Neural progenitor cell (in vitro differentiated cells): Measurements from ENCODE around the gene ARRDC4. TPM values are rescaled to one million over a fixed set of nuclear protein-coding genes. Genes with fewer than 3 reads are reported as not detected.
"Not testable (repeated sequence)": the region's sequence is repeated elsewhere in the genome, so short reads cannot be mapped to it uniquely, and the experiment has no call there.

ENCODE experiments used
- DNase-seq: peaks from one replicate; pipeline ENCODE4 v3.0.0-alpha.2; 2016; ENCODE audit warnings: low spot score
- H2AFZ ChIP-seq: fragments of 200-600 bp; sonication (generic); replicated peaks from 2 replicates; pipeline ENCODE4 v1.6.1; 2016; ENCODE audit warnings: antibody characterized with exemption
- H3F3A ChIP-seq: fragments of 200-600 bp; sonication (generic); 2 replicates; pipeline ENCODE4 v1.6.1; 2016; ENCODE audit warnings: antibody characterized with exemption, low read depth
- H3K27ac ChIP-seq: fragments of 200-600 bp; sonication (generic); 2 replicates; pipeline ENCODE4 v1.5.1; 2016; ENCODE audit warnings: mild to moderate bottlenecking
- H3K27me3 ChIP-seq: fragments of 200-600 bp; sonication (generic); 2 replicates; pipeline ENCODE4 v1.6.1; 2016; ENCODE audit warnings: mild to moderate bottlenecking, moderate library complexity
- H3K36me3 ChIP-seq: fragments of 200-600 bp; sonication (generic); 2 replicates; pipeline ENCODE4 v1.5.1; 2016
- H3K4me1 ChIP-seq: fragments of 200-600 bp; sonication (generic); 2 replicates; pipeline ENCODE4 v1.6.1; 2016; ENCODE audit warnings: mixed run types
- H3K4me2 ChIP-seq: fragments of 200-600 bp; sonication (generic); 2 replicates; pipeline ENCODE4 v1.6.1; 2016
- H3K4me3 ChIP-seq: fragments of 200-600 bp; sonication (generic); 2 replicates; pipeline ENCODE4 v1.5.1; 2016
- H3K79me2 ChIP-seq: fragments of 200-600 bp; sonication (generic); 2 replicates; pipeline ENCODE4 v1.6.1; 2016; ENCODE audit warnings: low read depth
- H3K9ac ChIP-seq: fragments of 200-600 bp; sonication (generic); 2 replicates; pipeline ENCODE4 v1.6.1; 2016
- H3K9me3 ChIP-seq: fragments of 200-600 bp; sonication (generic); 2 replicates; pipeline ENCODE4 v1.5.1; 2016; ENCODE audit warnings: low read depth
- H4K20me1 ChIP-seq: fragments of 200-600 bp; sonication (generic); 2 replicates; pipeline ENCODE4 v1.6.1; 2016; ENCODE audit warnings: low read depth
- H3K27ac Mint-ChIP-seq: 3 replicates; pipeline ENCODE4 v1.8.0; 2021; ENCODE audit warnings: mixed read lengths
- H3K27me3 Mint-ChIP-seq: 2 replicates; pipeline ENCODE4 v1.8.0; 2022; ENCODE audit warnings: low read depth, mild to moderate bottlenecking, inconsistent platforms, moderate library complexity, mixed read lengths; ENCODE audit not compliant: insufficient read depth
- H3K36me3 Mint-ChIP-seq: 3 replicates; pipeline ENCODE4 v1.8.0; 2021; ENCODE audit warnings: mixed read lengths
- H3K4me1 Mint-ChIP-seq: 3 replicates; pipeline ENCODE4 v1.8.0; 2021; ENCODE audit warnings: mixed read lengths
- H3K4me3 Mint-ChIP-seq: 3 replicates; pipeline ENCODE4 v1.8.0; 2021; ENCODE audit warnings: mild to moderate bottlenecking, moderate library complexity, mixed read lengths
- H3K9me3 Mint-ChIP-seq: 3 replicates; pipeline ENCODE4 v1.8.0; 2020; ENCODE audit warnings: mixed read lengths
- EZH2 ChIP-seq: fragments of 200-600 bp; sonication (generic); IDR thresholded peaks from 2 replicates; pipeline ENCODE4 v1.6.1; 2017; ENCODE audit warnings: antibody characterized with exemption, mild to moderate bottlenecking, moderate library complexity
- EZH2phosphoT487 ChIP-seq: fragments of 200-600 bp; sonication (generic); IDR thresholded peaks from 2 replicates; pipeline ENCODE4 v1.6.1; 2017; ENCODE audit warnings: antibody characterized with exemption
- total RNA-seq: library from RNA; depleted of rRNA; stranded (reverse); fragments of >200 nt; gene quantifications from 2 replicates; pipeline ENCODE4 v1.2.3, GENCODE V29; 2015; ENCODE audit warnings: low replicate concordance
- TF ChIP-seq, protein P1 (sequence below): fragments of 200-600 bp; sonication (generic); IDR thresholded peaks from 2 replicates; pipeline ENCODE4 v1.5.1; 2017; ENCODE audit warnings: antibody characterized with exemption, mild to moderate bottlenecking

Gene ARRDC4
- total RNA-seq, 1 donor from 2014 or later = 28.2 TPM

GRCh38 chr15:97981758-97982157 is 21.3 kb downstream of the ARRDC4 start:
- H3K27me3 Mint-ChIP-seq = peaks cover 3% of the 10 kb centered on the region
- peaks cover 10% of the 10 kb centered on the region for H3K9me3 Mint-ChIP-seq
- Histone ChIP-seq H3K27ac (no peak overlapping the region), H3F3A (no peaks in the 10 kb centered on the region), H3K4me3 (no peak overlapping the region), H3K9ac (no peak overlapping the region), H3K4me2 (no peak overlapping the region), H4K20me1 (no peaks in the 10 kb centered on the region), H3K27me3 (no peaks in the 10 kb centered on the region), H3K36me3 (no peaks in the 10 kb centered on the region), H3K79me2 (no peaks in the 10 kb centered on the region), H2AFZ (no peak overlapping the region), H3K4me1 (no peaks in the 10 kb centered on the region), H3K9me3 (no peaks in the 10 kb centered on the region)
- no peaks in the 10 kb centered on the region for H3K36me3 Mint-ChIP-seq
- H3K27ac Mint-ChIP-seq = no peak overlapping the region
- peaks cover 11% of the 10 kb centered on the region for H3K4me1 Mint-ChIP-seq
- no peak overlapping the region for H3K4me3 Mint-ChIP-seq
- DNase-seq = no peak
- no peak for TF ChIP-seq EZH2
- TF ChIP-seq, protein P1, sequence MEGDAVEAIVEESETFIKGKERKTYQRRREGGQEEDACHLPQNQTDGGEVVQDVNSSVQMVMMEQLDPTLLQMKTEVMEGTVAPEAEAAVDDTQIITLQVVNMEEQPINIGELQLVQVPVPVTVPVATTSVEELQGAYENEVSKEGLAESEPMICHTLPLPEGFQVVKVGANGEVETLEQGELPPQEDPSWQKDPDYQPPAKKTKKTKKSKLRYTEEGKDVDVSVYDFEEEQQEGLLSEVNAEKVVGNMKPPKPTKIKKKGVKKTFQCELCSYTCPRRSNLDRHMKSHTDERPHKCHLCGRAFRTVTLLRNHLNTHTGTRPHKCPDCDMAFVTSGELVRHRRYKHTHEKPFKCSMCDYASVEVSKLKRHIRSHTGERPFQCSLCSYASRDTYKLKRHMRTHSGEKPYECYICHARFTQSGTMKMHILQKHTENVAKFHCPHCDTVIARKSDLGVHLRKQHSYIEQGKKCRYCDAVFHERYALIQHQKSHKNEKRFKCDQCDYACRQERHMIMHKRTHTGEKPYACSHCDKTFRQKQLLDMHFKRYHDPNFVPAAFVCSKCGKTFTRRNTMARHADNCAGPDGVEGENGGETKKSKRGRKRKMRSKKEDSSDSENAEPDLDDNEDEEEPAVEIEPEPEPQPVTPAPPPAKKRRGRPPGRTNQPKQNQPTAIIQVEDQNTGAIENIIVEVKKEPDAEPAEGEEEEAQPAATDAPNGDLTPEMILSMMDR = no peak
- no peak for TF ChIP-seq EZH2phosphoT487

DNA sequence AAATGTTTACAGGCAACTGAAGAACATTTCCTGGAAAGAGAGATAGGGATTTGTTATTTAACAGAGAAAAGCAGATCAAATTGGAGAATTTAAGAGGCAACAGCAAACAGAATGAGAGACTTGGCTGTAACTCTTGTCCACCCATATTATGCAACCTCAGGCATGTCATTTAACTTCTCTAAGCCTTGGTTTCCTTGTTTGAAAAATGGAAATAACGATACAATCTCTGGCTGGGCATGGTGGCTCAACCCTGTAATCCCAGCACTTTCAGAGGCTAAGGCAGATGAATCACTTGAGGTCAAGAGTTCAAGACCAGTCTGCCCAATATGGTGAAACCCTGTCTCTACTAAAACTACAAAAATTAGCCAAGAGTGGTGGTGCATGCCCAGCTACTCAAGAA is 23.7 kb downstream of the ARRDC4 start:
- H3K36me3 ChIP-seq = no peaks in the 10 kb centered on the region
- H2AFZ ChIP-seq = no peak overlapping the region
- H3K27me3 ChIP-seq = no peaks in the 10 kb centered on the region
- H3K9me3 ChIP-seq = no peaks in the 10 kb centered on the region
- no peaks in the 10 kb centered on the region for H3K4me1 ChIP-seq
- peaks cover 18% of the 10 kb centered on the region for H3K9me3 Mint-ChIP-seq
- H3K4me3 Mint-ChIP-seq = no peak overlapping the region
- H3K27ac Mint-ChIP-seq = no peak overlapping the region
- TF ChIP-seq EZH2 = no peak
- TF ChIP-seq, protein P1 = no peak
- no peak for TF ChIP-seq EZH2phosphoT487
- H3K36me3 Mint-ChIP-seq = no peaks in the 10 kb centered on the region
- H3K27ac ChIP-seq = no peak overlapping the region
- H3K4me1 Mint-ChIP-seq = peaks cover under 1% of the 10 kb centered on the region
- no peak overlapping the region for H3K4me2 ChIP-seq
- peaks cover 3% of the 10 kb centered on the region for H3K27me3 Mint-ChIP-seq
- H3K9ac ChIP-seq = no peak overlapping the region
- no peaks in the 10 kb centered on the region for H3K79me2 ChIP-seq
- H3F3A ChIP-seq = no peaks in the 10 kb centered on the region
- no peak for DNase-seq
- no peaks in the 10 kb centered on the region for H4K20me1 ChIP-seq
- no peak overlapping the region for H3K4me3 ChIP-seq

- H3K9me3 ChIP-seq, H4K20me1 ChIP-seq, H3K27ac ChIP-seq, H3K27me3 Mint-ChIP-seq, H3K36me3 ChIP-seq, H3K9ac ChIP-seq, H3K27ac Mint-ChIP-seq, H3K4me1 ChIP-seq, H3K4me2 ChIP-seq, DNase-seq, H3K79me2 ChIP-seq, H2AFZ ChIP-seq, H3K4me1 Mint-ChIP-seq, H3K36me3 Mint-ChIP-seq, H3F3A ChIP-seq, H3K4me3 ChIP-seq, H3K4me3 Mint-ChIP-seq, H3K27me3 ChIP-seq: not testable (repeated sequence)
- H3K9me3 Mint-ChIP-seq = peaks cover 18% of the 10 kb centered on the region
Observed at GRCh38 chr15:97985979-97986378, 25.5 kb downstream of the ARRDC4 start.

- no peaks in the 10 kb centered on the region for H3K4me1 Mint-ChIP-seq
- no peak overlapping the region for H3K4me2 ChIP-seq
- no peaks in the 10 kb centered on the region for H3K9me3 ChIP-seq
- no peak overlapping the region for H3K27ac Mint-ChIP-seq
- TF ChIP-seq, protein P1 = no peak
- TF ChIP-seq EZH2 = no peak
- no peak for TF ChIP-seq EZH2phosphoT487
- H3K9me3 Mint-ChIP-seq = peaks cover 18% of the 10 kb centered on the region
- no peak overlapping the region for H3K4me3 Mint-ChIP-seq
- peaks cover under 1% of the 10 kb centered on the region for H3K27me3 Mint-ChIP-seq
- no peaks in the 10 kb centered on the region for H3K36me3 Mint-ChIP-seq
- H3F3A ChIP-seq = no peaks in the 10 kb centered on the region
- H3K79me2 ChIP-seq = no peaks in the 10 kb centered on the region
- H3K27me3 ChIP-seq = no peaks in the 10 kb centered on the region
- no peak overlapping the region for H3K4me3 ChIP-seq
- no peak for DNase-seq
- H4K20me1 ChIP-seq = no peaks in the 10 kb centered on the region
- H3K9ac ChIP-seq = no peak overlapping the region
- H3K4me1 ChIP-seq = no peaks in the 10 kb centered on the region
- H3K36me3 ChIP-seq = no peaks in the 10 kb centered on the region
- H2AFZ ChIP-seq = no peak overlapping the region
- H3K27ac ChIP-seq = no peak overlapping the region
Observed at GRCh38 chr15:97986781-97987180, 26.3 kb downstream of the ARRDC4 start.
